GM19238 (cell line): ENCODE results near the gene ZNF613.
"Not testable (repeated sequence)": the region's sequence is repeated elsewhere in the genome, so short reads cannot be mapped to it uniquely, and the experiment has no call there.

Experiments used
- DNase-seq: peaks from one replicate; pipeline ENCODE4 v3.0.0; 2011; ENCODE audit warnings: low spot score; ENCODE audit not compliant: insufficient read length

Gene ZNF613

DNA sequence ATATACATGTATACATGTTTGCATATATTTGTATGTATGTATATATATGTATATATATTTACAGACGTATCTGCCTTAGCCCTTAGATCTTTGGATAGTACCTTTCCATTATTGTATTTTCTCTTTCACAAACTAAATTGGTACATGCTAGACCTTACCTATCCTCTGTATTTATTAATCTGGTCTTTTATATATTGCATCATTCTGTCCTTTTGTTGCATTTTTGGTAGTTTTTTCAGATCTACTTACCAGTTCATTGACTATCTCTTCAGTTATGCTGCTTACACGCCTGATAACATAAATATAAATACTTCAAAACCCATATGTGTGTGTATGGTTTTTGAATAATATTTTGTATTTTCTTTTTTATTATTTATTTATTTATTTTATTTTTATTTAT lies 11.7 kb downstream of the ZNF613 start:
- DNase-seq = no peak

DNA sequence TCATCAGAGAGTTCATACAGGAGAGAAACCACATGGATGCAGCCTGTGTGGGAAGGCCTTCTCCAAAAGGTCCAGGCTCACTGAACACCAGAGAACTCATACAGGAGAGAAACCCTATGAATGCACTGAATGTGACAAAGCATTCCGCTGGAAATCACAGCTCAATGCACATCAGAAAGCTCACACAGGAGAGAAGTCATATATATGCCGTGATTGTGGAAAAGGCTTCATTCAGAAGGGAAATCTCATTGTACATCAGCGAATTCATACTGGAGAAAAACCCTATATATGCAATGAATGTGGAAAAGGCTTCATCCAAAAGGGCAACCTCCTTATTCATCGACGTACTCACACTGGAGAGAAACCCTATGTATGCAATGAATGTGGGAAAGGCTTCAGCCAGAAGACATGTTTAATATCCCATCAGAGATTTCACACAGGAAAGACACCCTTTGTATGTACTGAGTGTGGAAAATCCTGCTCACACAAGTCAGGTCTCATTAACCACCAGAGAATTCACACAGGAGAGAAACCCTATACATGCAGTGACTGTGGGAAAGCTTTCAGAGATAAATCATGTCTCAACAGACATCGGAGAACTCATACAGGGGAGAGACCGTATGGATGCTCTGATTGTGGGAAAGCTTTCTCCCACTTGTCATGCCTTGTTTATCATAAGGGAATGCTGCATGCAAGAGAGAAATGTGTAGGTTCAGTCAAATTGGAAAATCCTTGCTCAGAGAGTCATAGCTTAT lies 17.7 kb downstream of the ZNF613 start:
- no peak for DNase-seq

GRCh38 chr19:51946602-51947001 lies 19.3 kb downstream of the ZNF613 start:
- no peak for DNase-seq

- DNase-seq = no peak
These were observed 21.7 kb downstream of the ZNF613 start for GRCh38 chr19:51948975-51949374.

- DNase-seq = not testable (repeated sequence)
These were observed 30.6 kb downstream of the ZNF613 start for GRCh38 chr19:51957846-51958245.

DNA sequence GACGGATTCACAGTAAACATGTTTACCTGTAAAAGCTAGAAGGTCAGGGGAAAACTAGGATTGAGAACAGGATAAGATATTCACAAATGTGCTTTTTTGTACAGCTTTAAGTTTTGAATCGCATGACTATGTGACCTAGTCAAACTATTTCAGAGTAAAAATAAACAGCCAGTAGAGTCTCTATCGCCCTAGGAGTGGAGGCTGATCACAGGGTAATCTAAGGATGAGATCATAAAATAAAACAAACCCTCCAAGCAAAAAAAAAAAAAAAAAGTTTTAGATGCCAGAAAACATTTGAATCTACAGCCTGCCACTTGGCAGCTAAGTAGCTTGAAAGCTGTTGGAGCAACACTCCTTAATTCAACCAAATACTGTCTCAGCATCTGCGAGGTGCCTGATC lies 32.5 kb downstream of the ZNF613 start:
- no peak for DNase-seq

- not testable (repeated sequence) for DNase-seq
These were observed 33.5 kb downstream of the ZNF613 start for GRCh38 chr19:51960621-51961233.

GRCh38 chr19:51965583-51965982 lies 38.3 kb downstream of the ZNF613 start:
- no peak for DNase-seq

- no peak for DNase-seq
These were observed 43.4 kb downstream of the ZNF613 start for GRCh38 chr19:51970718-51971117.

- no peak for DNase-seq
These were observed 44.4 kb downstream of the ZNF613 start for GRCh38 chr19:51971624-51972023.

- not testable (repeated sequence) for DNase-seq
These were observed 48.5 kb downstream of the ZNF613 start for GRCh38 chr19:51975787-51976186.

- no peak for DNase-seq
These were observed 49.6 kb downstream of the ZNF613 start for GRCh38 chr19:51976852-51977251.

DNA sequence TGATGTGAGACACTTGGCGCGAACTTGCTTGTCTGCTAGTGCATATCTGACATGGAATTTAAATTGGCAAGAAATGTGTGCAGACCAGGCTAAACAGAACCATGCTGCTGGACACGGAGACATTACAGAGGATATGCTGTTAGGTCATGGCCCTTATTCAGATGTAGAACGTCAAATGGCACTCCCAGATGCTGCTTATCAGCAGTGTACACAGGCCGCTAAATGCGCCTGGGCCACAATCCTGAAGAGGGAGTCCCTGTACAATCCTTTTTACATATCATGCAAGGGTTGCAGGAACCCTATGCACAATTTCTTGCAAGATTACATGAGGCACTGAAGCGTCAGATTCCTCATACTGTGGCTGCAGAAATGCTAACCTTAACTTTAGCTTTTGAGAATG lies 50.1 kb downstream of the ZNF613 start:
- no peak for DNase-seq

DNA sequence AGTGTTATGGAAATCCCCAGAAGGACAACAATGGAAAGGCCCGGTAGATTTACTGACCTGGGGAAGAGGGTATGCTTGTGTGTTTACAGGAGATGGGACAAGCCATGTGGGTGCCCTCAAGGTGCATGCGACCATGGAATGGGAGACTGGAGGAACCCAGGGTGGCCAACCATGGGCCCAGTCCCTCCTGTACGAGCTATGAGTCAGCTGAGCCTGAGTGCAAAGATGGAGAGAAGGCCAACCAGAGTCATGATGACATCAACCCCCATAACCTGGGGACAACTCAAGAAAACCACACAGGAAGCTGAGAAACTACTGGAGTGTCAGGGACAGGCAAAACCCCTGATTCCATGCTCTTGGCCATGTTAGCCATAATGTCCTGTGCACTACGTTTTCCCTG lies 51.6 kb downstream of the ZNF613 start:
- DNase-seq = no peak

- DNase-seq = no peak
These were observed 53.0 kb downstream of the ZNF613 start for GRCh38 chr19:51980116-51980736.

GRCh38 chr19:51980926-51981325 lies 53.7 kb downstream of the ZNF613 start:
- not testable (repeated sequence) for DNase-seq

GRCh38 chr19:51983361-51983760 lies 56.1 kb downstream of the ZNF613 start:
- no peak for DNase-seq

GRCh38 chr19:51986309-51987291 lies 59.3 kb downstream of the ZNF613 start, which contains the start of gene ZNF350:
TSS of gene ZNF350 (minus strand) at chr19:51986840. CDS start at chr19:51974360, 12,480 bp downstream.
- peak; percentile 66 for DNase-seq

GRCh38 chr19:51993422-51993821 lies 66.2 kb downstream of the ZNF613 start:
- DNase-seq = no peak

- no peak for DNase-seq
These were observed 66.9 kb downstream of the ZNF613 start for GRCh38 chr19:51994048-51994644.
